GM23338 (cell line): ENCODE results near the gene ZNF277.
A peak's percentile ranks its signal among the peaks of the same experiment; 100 is the strongest.

Experiments used
- EZH2 ChIP-seq: fragments of 200-600 bp; sonication (generic); IDR thresholded peaks from one replicate; pipeline ENCODE4 v1.8.0; 2017; ENCODE audit warnings: antibody characterized with exemption, mild to moderate bottlenecking, low read depth; ENCODE audit not compliant: unreplicated experiment
- EZH2phosphoT487 ChIP-seq: fragments of 200-600 bp; sonication (generic); IDR thresholded peaks from one replicate; pipeline ENCODE4 v1.8.1; 2018; ENCODE audit warnings: antibody characterized with exemption; ENCODE audit not compliant: unreplicated experiment
- POLR2AphosphoS5 ChIP-seq: IDR thresholded peaks from 2 replicates; pipeline ENCODE4 v1.6.1; 2016; ENCODE audit warnings: antibody characterized with exemption, low read depth
- TF ChIP-seq, protein P1 (sequence below), 2 experiments: fragments of 200-600 bp in 1 of 2; sonication (generic) in 1 of 2; conservative IDR thresholded peaks; 2 replicates each; pipeline versions ENCODE4 v1.5.1 to v1.6.1; 2016 to 2017; ENCODE audit warnings: antibody characterized with exemption in 2 of 2, low read depth in 2 of 2, mild to moderate bottlenecking in 2 of 2, moderate library complexity in 1 of 2
- TF ChIP-seq, protein P2 (sequence below): IDR thresholded peaks from one replicate; pipeline ENCODE4 v1.6.1; 2018; ENCODE audit warnings: antibody characterized with exemption; ENCODE audit not compliant: unreplicated experiment

DNA sequence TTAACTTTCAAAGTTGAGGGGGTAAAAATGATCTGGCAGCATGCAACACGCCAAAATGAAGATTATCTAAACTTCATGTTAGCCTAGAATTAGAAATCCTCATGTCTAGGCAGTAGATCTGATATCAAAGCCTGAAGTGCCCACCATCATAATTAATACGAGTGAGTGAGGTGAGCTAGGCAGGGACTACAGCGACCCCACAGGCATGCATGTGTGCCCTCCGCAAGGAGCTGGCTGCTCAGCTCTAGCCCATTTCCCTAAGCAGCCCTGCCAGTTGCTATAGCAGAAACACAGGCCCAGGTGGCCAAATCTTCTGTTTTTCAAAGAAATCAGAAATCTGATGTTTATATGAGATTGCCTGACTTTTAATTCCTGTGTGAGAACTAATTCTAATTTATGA is 150.6 kb downstream of the ZNF277 start:
- no peak for TF ChIP-seq EZH2phosphoT487
- TF ChIP-seq, protein P1, sequence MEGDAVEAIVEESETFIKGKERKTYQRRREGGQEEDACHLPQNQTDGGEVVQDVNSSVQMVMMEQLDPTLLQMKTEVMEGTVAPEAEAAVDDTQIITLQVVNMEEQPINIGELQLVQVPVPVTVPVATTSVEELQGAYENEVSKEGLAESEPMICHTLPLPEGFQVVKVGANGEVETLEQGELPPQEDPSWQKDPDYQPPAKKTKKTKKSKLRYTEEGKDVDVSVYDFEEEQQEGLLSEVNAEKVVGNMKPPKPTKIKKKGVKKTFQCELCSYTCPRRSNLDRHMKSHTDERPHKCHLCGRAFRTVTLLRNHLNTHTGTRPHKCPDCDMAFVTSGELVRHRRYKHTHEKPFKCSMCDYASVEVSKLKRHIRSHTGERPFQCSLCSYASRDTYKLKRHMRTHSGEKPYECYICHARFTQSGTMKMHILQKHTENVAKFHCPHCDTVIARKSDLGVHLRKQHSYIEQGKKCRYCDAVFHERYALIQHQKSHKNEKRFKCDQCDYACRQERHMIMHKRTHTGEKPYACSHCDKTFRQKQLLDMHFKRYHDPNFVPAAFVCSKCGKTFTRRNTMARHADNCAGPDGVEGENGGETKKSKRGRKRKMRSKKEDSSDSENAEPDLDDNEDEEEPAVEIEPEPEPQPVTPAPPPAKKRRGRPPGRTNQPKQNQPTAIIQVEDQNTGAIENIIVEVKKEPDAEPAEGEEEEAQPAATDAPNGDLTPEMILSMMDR (conservative IDR thresholded peaks at IDR 0.05; ENCODE audit: low read depth in 2 of 2), result peak; percentile 28 to 55; a peak in 3 of 4 replicates
- TF ChIP-seq EZH2, result no peak
- TF ChIP-seq, protein P2, sequence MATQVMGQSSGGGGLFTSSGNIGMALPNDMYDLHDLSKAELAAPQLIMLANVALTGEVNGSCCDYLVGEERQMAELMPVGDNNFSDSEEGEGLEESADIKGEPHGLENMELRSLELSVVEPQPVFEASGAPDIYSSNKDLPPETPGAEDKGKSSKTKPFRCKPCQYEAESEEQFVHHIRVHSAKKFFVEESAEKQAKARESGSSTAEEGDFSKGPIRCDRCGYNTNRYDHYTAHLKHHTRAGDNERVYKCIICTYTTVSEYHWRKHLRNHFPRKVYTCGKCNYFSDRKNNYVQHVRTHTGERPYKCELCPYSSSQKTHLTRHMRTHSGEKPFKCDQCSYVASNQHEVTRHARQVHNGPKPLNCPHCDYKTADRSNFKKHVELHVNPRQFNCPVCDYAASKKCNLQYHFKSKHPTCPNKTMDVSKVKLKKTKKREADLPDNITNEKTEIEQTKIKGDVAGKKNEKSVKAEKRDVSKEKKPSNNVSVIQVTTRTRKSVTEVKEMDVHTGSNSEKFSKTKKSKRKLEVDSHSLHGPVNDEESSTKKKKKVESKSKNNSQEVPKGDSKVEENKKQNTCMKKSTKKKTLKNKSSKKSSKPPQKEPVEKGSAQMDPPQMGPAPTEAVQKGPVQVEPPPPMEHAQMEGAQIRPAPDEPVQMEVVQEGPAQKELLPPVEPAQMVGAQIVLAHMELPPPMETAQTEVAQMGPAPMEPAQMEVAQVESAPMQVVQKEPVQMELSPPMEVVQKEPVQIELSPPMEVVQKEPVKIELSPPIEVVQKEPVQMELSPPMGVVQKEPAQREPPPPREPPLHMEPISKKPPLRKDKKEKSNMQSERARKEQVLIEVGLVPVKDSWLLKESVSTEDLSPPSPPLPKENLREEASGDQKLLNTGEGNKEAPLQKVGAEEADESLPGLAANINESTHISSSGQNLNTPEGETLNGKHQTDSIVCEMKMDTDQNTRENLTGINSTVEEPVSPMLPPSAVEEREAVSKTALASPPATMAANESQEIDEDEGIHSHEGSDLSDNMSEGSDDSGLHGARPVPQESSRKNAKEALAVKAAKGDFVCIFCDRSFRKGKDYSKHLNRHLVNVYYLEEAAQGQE, result no peak
- no peak for TF ChIP-seq POLR2AphosphoS5
